Parathyroid adenoma (tissue), 2 donors: ENCODE data around the gene PTPRD.

ENCODE experiments used
- H2AFZ ChIP-seq: fragments of 300-600 bp; sonication (generic); one replicate; pipeline ENCODE4 v1.7.0; 2017; ENCODE audit warnings: antibody characterized with exemption, mild to moderate bottlenecking
- H3K27ac ChIP-seq: fragments of 300-600 bp; sonication (generic); one replicate; pipeline ENCODE4 v1.7.0; 2017
- H3K27me3 ChIP-seq: fragments of 300-600 bp; sonication (generic); one replicate; pipeline ENCODE4 v1.7.0; 2017; ENCODE audit warnings: low read length; ENCODE audit not compliant: control insufficient read depth, insufficient read depth
- H3K36me3 ChIP-seq: fragments of 300-600 bp; sonication (generic); one replicate; pipeline ENCODE4 v1.7.0; 2017; ENCODE audit warnings: low read length; ENCODE audit not compliant: control insufficient read depth, insufficient read depth
- H3K4me1 ChIP-seq: fragments of 300-600 bp; sonication (generic); one replicate; pipeline ENCODE4 v1.7.0; 2017; ENCODE audit warnings: control low read depth
- H3K4me2 ChIP-seq: fragments of 300-600 bp; sonication (generic); one replicate; pipeline ENCODE4 v1.7.0; 2017; ENCODE audit warnings: low read length
- H3K4me3 ChIP-seq: fragments of 300-600 bp; sonication (generic); one replicate; pipeline ENCODE4 v1.7.0; 2017; ENCODE audit warnings: low read depth, low read length
- H3K79me2 ChIP-seq: fragments of 300-600 bp; sonication (generic); one replicate; pipeline ENCODE4 v1.7.0; 2017; ENCODE audit warnings: control low read depth
- H3K9ac ChIP-seq: fragments of 300-600 bp; sonication (generic); one replicate; pipeline ENCODE4 v1.7.0; 2017; ENCODE audit warnings: mild to moderate bottlenecking
- H3K9me3 ChIP-seq: fragments of 300-600 bp; sonication (generic); one replicate; pipeline ENCODE4 v1.7.0; 2017; ENCODE audit warnings: low read length; ENCODE audit not compliant: control insufficient read depth
- CTCF ChIP-seq: fragments of 300-600 bp; sonication (generic); IDR thresholded peaks from one replicate; pipeline ENCODE4 v1.7.0; 2017; ENCODE audit warnings: antibody characterized with exemption, mild to moderate bottlenecking
- donor health status: primary hyperparathyroidism.

The PTPRD gene

GRCh38 chr9:8821910-8822666, 1790.7 kb downstream of the PTPRD start:
- Histone ChIP-seq H3K9me3 (no peaks in the 10 kb centered on the region), H2AFZ (no peak overlapping the region), H3K9ac (no peak overlapping the region), H3K27me3 (no peaks in the 10 kb centered on the region), H3K79me2 (no peaks in the 10 kb centered on the region), H3K27ac (no peak overlapping the region), H3K4me3 (no peak overlapping the region), H3K4me2 (no peak overlapping the region), H3K36me3 (no peaks in the 10 kb centered on the region), H3K4me1 (no peaks in the 10 kb centered on the region)
- TF ChIP-seq CTCF = no peak

- H3K4me1 ChIP-seq = no peaks in the 10 kb centered on the region
- TF ChIP-seq CTCF = no peak
- H3K27me3 ChIP-seq = no peaks in the 10 kb centered on the region
- no peak overlapping the region for H3K4me2 ChIP-seq
- H3K27ac ChIP-seq = no peak overlapping the region
- H3K9ac ChIP-seq = no peak overlapping the region
- H2AFZ ChIP-seq = no peak overlapping the region
- H3K4me3 ChIP-seq = no peak overlapping the region
- no peaks in the 10 kb centered on the region for H3K9me3 ChIP-seq
- H3K79me2 ChIP-seq = no peaks in the 10 kb centered on the region
- H3K36me3 ChIP-seq = no peaks in the 10 kb centered on the region
These were observed 1795.5 kb downstream of the PTPRD start for GRCh38 chr9:8817335-8817734.

GRCh38 chr9:8816361-8816760, 1796.4 kb downstream of the PTPRD start:
- Histone ChIP-seq H3K4me3 (no peak overlapping the region), H3K27me3 (no peaks in the 10 kb centered on the region), H3K27ac (peak overlapping the region; percentile 29), H3K79me2 (no peaks in the 10 kb centered on the region), H3K9ac (no peak overlapping the region), H3K4me1 (no peaks in the 10 kb centered on the region), H2AFZ (no peak overlapping the region), H3K9me3 (no peaks in the 10 kb centered on the region), H3K36me3 (no peaks in the 10 kb centered on the region), H3K4me2 (peak overlapping the region; percentile 52)
- no peak for TF ChIP-seq CTCF

GRCh38 chr9:8815931-8816330, 1796.9 kb downstream of the PTPRD start:
- Histone ChIP-seq H3K4me2 (peak overlapping the region; percentile 52), H3K27me3 (no peaks in the 10 kb centered on the region), H3K27ac (no peak overlapping the region), H3K36me3 (no peaks in the 10 kb centered on the region), H3K9me3 (no peaks in the 10 kb centered on the region), H2AFZ (no peak overlapping the region), H3K4me1 (no peaks in the 10 kb centered on the region), H3K4me3 (no peak overlapping the region), H3K9ac (no peak overlapping the region), H3K79me2 (no peaks in the 10 kb centered on the region)
- no peak for TF ChIP-seq CTCF

- Histone ChIP-seq H3K79me2 (no peaks in the 10 kb centered on the region), H3K4me3 (no peak overlapping the region), H2AFZ (no peak overlapping the region), H3K4me2 (no peak overlapping the region), H3K27ac (no peak overlapping the region), H3K36me3 (no peaks in the 10 kb centered on the region), H3K27me3 (no peaks in the 10 kb centered on the region), H3K4me1 (no peaks in the 10 kb centered on the region), H3K9ac (no peak overlapping the region), H3K9me3 (no peaks in the 10 kb centered on the region)
- TF ChIP-seq CTCF = no peak
These were observed 1797.6 kb downstream of the PTPRD start for GRCh38 chr9:8815219-8815618.
